Measurements from ENCODE around the gene ATP13A2. TPM values are rescaled to one million over a fixed set of nuclear protein-coding genes. Genes with fewer than 3 reads are reported as not detected.

The ATP13A2 gene
- total RNA-seq, 1 experiment from 2014 or later = 61.3 TPM

DNA sequence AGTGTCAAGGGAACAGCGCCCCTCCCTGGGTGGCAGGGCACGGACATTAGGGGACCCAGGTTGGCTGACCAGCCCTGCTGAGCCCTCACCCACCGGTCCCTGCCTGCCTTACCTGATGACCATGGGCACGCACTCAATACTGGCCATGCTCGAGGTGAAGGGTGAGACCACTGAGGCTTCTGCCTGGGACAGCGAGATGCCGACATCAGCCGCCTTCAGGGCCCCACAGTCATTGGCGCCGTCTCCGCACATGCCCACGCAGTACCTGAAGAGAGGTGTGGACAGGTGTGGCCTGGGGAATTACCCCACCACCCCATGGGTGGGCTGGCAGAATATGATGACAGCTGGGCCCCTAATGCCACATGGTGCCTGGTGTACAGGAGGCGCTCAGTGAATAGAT, 23.5 kb downstream of the ATP13A2 start:
- BruUV-seq (replicated peaks) = no TSS peak
- CTCF ChIA-PET = interaction anchor here (1.3 kb wide), 2 partner anchors 9 to 58 kb away, joined by 3 to 4 read pairs; no protein-coding TSS in a partner anchor
- POLR2A ChIA-PET = no interaction called here
- no peak overlapping the region for H3K4me3 Mint-ChIP-seq (ENCODE audit: unreplicated experiment)
- H3K9me3 Mint-ChIP-seq (ENCODE audit: unreplicated experiment) = no peaks in the 10 kb centered on the region
- no peaks in the 10 kb centered on the region for H3K27me3 Mint-ChIP-seq (ENCODE audit: insufficient read depth, unreplicated experiment)
- no peak for DNase-seq (ENCODE audit: unreplicated experiment)
- TF ChIP-seq, protein P1, sequence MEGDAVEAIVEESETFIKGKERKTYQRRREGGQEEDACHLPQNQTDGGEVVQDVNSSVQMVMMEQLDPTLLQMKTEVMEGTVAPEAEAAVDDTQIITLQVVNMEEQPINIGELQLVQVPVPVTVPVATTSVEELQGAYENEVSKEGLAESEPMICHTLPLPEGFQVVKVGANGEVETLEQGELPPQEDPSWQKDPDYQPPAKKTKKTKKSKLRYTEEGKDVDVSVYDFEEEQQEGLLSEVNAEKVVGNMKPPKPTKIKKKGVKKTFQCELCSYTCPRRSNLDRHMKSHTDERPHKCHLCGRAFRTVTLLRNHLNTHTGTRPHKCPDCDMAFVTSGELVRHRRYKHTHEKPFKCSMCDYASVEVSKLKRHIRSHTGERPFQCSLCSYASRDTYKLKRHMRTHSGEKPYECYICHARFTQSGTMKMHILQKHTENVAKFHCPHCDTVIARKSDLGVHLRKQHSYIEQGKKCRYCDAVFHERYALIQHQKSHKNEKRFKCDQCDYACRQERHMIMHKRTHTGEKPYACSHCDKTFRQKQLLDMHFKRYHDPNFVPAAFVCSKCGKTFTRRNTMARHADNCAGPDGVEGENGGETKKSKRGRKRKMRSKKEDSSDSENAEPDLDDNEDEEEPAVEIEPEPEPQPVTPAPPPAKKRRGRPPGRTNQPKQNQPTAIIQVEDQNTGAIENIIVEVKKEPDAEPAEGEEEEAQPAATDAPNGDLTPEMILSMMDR (IDR thresholded peaks at IDR 0.05; ENCODE audit: unreplicated experiment) = no peak
- H3K27ac Mint-ChIP-seq (ENCODE audit: low read depth, unreplicated experiment) = no peak overlapping the region
- peaks cover 6% of the 10 kb centered on the region for H3K36me3 Mint-ChIP-seq (ENCODE audit: insufficient read depth, unreplicated experiment)
- H3K4me1 Mint-ChIP-seq (ENCODE audit: insufficient read depth, unreplicated experiment) = peaks cover 6% of the 10 kb centered on the region
- intact Hi-C loops (cut with micrococcal nuclease) = no loop called here

DNA sequence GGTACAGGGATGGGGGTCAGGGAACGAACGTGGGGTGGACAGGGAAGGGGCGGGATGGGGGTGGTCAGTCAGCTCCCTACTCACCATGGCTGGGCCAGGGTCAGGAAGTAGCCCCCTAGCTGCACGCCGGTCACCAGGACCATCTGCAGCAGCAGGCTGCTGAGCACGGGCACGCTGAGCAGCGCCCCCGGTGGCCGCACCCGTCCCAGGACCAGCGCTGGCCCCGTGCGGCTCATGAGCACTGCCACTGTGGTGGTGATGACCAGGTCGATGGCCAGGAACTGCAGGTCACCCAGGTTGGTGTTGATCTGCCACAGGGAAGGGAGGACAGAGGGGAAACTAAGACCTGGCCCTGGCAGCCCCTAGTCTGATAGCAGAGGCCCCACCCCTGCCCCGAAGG, 24.8 kb downstream of the ATP13A2 start:
- Mint-ChIP-seq H3K4me3 (ENCODE audit: unreplicated experiment) (no peak overlapping the region), H3K27ac (ENCODE audit: low read depth, unreplicated experiment) (no peak overlapping the region), H3K36me3 (ENCODE audit: insufficient read depth, unreplicated experiment) (peaks cover 6% of the 10 kb centered on the region), H3K4me1 (ENCODE audit: insufficient read depth, unreplicated experiment) (peaks cover 6% of the 10 kb centered on the region), H3K27me3 (ENCODE audit: insufficient read depth, unreplicated experiment) (no peaks in the 10 kb centered on the region), H3K9me3 (ENCODE audit: unreplicated experiment) (no peaks in the 10 kb centered on the region)
- no peak for DNase-seq (ENCODE audit: unreplicated experiment)
- ChIA-PET CTCF (interaction anchor here (0.7 to 1.3 kb wide), 5 partner anchors 8 to 59 kb away, joined by 3 to 4 read pairs (median 3); no protein-coding TSS in a partner anchor), POLR2A (no interaction called here)
- TF ChIP-seq, protein P1 (IDR thresholded peaks at IDR 0.05; ENCODE audit: unreplicated experiment) = peak; percentile 28
- intact Hi-C loops (cut with micrococcal nuclease) = no loop called here
- no TSS peak for BruUV-seq (replicated peaks)

GRCh38 chr1:16986560-16986959, 25.2 kb downstream of the ATP13A2 start:
- TF ChIP-seq, protein P1 (IDR thresholded peaks at IDR 0.05; ENCODE audit: unreplicated experiment) = no peak
- no peak for DNase-seq (ENCODE audit: unreplicated experiment)
- peaks cover 6% of the 10 kb centered on the region for H3K36me3 Mint-ChIP-seq (ENCODE audit: insufficient read depth, unreplicated experiment)
- no peaks in the 10 kb centered on the region for H3K27me3 Mint-ChIP-seq (ENCODE audit: insufficient read depth, unreplicated experiment)
- ChIA-PET CTCF (interaction anchor here (0.7 to 1.3 kb wide), 4 partner anchors 8 to 59 kb away, joined by 3 to 4 read pairs (median 4); no protein-coding TSS in a partner anchor), POLR2A (no interaction called here)
- no TSS peak for BruUV-seq (replicated peaks)
- peaks cover 8% of the 10 kb centered on the region for H3K4me1 Mint-ChIP-seq (ENCODE audit: insufficient read depth, unreplicated experiment)
- no peak overlapping the region for H3K4me3 Mint-ChIP-seq (ENCODE audit: unreplicated experiment)
- H3K9me3 Mint-ChIP-seq (ENCODE audit: unreplicated experiment) = no peaks in the 10 kb centered on the region
- no peak overlapping the region for H3K27ac Mint-ChIP-seq (ENCODE audit: low read depth, unreplicated experiment)
- intact Hi-C loops (cut with micrococcal nuclease) = no loop called here

DNA sequence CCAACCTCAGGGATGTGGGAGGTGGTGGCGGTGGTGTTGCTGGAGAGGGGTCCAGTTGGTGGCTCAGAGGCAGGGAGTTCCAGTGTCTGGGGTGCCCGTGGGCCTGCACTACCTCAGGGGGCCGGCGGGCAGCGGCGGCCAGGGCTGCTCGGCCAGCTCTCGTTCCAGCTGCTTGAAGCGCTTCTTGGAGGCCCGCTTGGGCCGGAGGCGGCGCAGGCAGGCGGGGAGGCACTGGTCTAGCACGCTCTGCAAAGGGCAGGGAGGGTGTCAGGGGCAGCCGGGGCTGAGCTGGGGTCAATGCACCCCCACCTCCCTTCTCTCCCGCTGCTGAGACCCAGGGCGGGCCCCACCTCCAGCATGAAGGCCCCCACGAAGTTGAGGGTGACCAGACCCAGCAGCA, 25.6 kb downstream of the ATP13A2 start:
- BruUV-seq (replicated peaks) = TSS peak; percentile 58
- Mint-ChIP-seq H3K4me3 (ENCODE audit: unreplicated experiment) (no peak overlapping the region), H3K27me3 (ENCODE audit: insufficient read depth, unreplicated experiment) (no peaks in the 10 kb centered on the region), H3K4me1 (ENCODE audit: insufficient read depth, unreplicated experiment) (peaks cover 12% of the 10 kb centered on the region), H3K9me3 (ENCODE audit: unreplicated experiment) (no peaks in the 10 kb centered on the region), H3K27ac (ENCODE audit: low read depth, unreplicated experiment) (no peak overlapping the region), H3K36me3 (ENCODE audit: insufficient read depth, unreplicated experiment) (peaks cover 6% of the 10 kb centered on the region)
- ChIA-PET CTCF (interaction anchor here (0.7 to 1.3 kb wide), 4 partner anchors 9 to 35 kb away, joined by 3 to 4 read pairs (median 3); no protein-coding TSS in a partner anchor), POLR2A (no interaction called here)
- DNase-seq (ENCODE audit: unreplicated experiment) = no peak
- TF ChIP-seq, protein P1 (IDR thresholded peaks at IDR 0.05; ENCODE audit: unreplicated experiment) = no peak
- intact Hi-C loops (cut with micrococcal nuclease) = no loop called here

Data from MCF 10A (cell line).